Stimulated activated CD4-positive, alpha-beta T cell treated with anti-CD3 and anti-CD28 coated beads, Interleukin-4, amount 100 ng/mL, for 1 hour (primary cell): ENCODE measurements around the gene KYAT1.
A peak's percentile ranks its signal among the peaks of the same experiment; 100 is the strongest.

Experiments used
- DNase-seq: peaks from one replicate; pipeline ENCODE4 v3.0.0-alpha.2; 2020

Gene KYAT1

GRCh38 chr9:128835246-128836210, 46.2 kb downstream of the KYAT1 start:
- no peak for DNase-seq

DNA sequence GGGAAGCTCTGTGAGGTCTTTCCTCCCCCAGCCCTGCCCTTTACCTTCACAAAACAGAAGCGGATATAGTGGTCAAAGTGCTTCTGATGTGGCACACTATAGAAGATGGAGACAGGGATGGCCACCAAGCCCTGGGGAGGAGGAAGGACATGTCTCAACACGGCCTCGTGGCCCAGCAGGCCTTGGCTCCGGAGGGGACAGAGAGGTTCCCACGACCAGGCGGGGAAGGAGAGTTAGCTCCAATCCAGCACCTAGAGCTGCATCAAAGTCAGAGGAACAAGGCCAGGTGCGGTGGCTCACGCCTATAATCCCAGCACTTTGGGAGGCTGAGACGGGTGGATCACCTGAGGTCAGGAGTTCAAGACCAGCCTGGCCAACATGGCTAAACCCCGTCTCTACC, 48.1 kb downstream of the KYAT1 start:
- no peak for DNase-seq

GRCh38 chr9:128829477-128830251, 52.1 kb downstream of the KYAT1 start, which contains the start of gene SPOUT1:
TSS of gene SPOUT1 (minus strand) at chr9:128829794. CDS start at chr9:128829780, 14 bp downstream.
- peak; percentile 93 for DNase-seq

DNA sequence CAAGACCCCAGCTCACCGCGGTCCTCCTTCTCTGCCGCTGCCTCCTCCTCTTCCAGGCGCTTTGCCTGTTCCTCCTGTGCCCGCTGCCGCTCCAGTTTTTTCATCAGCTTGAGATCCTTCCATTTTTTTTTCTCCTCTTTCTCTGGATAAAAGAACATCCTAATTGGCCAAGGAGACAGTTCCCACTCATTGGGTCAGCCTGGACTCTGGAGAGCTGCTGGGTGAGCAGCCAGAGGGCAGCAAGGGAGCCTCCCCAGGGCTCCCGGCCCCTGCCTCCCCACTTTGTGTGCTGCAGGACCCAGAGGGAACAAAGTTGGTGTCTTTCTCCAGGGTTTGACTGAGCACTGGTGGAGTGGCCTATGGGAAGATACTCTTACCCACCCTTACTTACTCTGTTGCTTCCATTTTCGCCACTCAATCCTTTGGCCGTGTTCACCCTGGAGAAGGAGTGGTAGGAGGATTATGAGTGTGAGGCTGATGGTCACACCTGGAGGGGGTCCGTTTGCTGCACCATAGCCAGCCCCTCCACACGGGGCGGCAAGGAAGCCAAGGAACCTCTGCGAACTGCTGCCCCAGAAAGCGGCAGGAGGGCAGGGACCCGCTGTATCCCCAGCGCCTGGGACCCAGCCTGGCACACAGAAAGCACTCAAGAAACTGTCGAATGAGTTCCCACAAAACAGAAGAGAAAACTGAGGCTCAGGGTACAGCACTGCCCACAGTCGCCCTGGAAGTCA, 52.9 kb downstream of the KYAT1 start:
- DNase-seq = no peak

- no peak for DNase-seq
These were observed 53.5 kb downstream of the KYAT1 start for GRCh38 chr9:128828267-128828666.

- no peak for DNase-seq
These were observed 55.6 kb downstream of the KYAT1 start for GRCh38 chr9:128825923-128826700.

DNA sequence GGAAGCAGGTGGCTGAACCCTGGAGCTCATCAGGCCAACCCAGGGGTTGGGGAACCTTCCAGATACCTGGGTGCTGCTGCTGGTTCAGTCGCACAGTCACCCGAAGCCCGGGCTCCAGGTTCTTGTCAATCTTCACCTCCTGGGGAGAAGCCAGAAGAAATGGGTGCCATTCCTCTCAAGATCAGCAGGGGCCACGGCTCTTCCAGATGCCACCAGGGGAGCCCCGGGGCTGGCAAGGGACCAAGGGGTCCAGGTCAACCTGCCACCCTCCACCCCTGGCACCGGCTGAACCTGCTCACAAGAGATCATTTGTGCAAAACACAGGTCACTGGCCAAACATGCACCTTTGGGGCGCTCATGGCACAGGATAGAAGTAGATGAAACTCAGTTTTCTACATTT, 56.8 kb downstream of the KYAT1 start:
- no peak for DNase-seq

- no peak for DNase-seq
These were observed 57.8 kb downstream of the KYAT1 start for GRCh38 chr9:128823903-128824406.

DNA sequence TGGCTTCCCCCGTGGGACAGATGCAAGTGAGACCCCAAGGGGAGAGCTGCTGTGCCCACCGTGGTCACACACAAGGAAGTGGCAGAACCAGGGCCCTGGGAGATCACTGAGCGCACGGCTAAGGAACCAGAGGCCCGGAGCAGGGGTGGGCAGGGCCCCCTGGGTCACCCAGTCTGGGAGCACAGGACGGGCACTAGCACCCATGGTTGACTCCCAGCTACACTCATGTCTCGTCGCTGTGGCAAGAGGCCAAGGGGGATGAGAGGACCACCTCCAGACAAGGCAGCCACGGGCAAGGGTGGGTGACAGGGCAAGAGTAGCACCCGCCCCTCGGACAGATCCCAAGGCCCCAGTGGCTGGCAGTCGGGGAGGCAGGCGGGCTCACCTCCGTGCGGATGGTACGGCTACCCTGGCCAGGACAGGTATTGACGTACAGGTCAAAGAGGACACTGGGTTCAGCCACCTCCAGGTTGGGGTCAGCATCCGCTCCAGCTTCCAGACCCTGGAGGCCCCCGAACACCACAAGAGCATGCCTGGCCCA, 58.3 kb downstream of the KYAT1 start:
- DNase-seq = no peak

DNA sequence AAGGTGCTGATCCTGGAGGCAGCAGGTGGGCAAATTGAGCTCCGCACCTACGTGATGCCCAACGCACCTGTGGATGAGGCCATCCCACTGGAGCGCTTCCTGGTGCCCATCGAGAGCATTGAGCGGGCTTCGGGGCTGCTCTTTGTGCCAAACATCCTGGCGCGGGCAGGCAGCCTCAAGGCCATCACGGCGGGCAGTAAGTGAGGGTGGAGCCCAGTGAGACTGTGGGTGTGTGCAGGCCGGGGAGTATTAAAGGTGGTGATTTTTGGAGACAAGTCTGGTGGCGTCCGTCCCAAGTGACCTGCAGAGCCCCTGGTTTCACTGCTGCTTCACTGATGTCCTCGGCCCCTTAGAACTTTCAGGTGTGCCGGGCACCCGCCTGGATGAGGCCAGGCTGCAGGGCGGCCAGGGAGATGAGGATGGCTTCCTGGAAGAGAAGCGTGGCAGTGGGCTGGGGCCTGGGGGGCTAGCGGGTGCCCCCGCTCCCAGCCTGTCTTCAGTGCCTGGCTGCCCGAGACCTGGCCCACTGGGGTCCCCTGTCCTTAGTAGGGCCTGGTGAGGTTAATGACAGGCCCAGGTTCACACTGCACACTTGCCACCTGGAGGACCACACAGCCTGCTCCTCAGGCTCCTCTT, 59.2 kb downstream of the KYAT1 start:
- no peak for DNase-seq

DNA sequence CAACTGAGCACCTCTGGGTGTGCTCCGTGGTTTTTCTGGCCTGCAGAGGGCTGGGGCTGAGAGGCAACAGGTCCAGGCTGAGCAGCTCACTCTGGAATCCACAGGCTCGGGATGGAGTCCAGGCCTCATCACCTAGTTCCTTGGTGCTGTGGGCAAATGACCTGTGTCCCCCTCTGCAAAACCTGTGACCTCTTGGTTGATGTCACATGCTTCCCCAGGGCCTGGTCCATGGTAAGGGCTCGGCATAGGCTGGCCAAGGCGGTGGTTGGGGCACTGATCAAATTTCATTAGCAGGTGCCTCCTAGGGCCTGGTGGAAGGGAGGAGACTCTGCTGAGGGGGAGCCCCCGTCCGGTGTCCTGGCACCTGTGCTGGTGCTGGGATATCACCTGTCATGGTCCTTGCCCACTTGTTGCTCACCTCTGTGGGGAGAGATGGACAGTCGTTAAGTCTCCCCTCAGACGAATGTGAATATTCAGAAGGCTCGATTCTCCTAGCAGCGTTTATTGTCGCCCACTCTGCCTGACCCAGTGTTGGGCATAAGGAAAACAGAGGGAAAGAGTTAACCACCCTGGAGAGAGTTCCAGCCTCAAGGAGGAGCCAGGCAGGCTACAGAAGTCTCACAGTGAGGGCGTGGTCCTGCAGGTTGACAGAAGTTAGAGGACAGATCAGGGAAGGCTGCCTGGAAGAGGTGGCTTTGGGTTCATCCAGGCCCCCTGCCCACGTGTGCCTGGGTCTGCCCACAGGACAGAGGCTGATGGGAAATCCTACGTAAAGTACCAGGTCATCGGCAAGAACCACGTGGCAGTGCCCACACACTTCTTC, 60.0 kb downstream of the KYAT1 start:
- DNase-seq = no peak

GRCh38 chr9:128820665-128821583, 60.8 kb downstream of the KYAT1 start:
- DNase-seq = no peak

DNA sequence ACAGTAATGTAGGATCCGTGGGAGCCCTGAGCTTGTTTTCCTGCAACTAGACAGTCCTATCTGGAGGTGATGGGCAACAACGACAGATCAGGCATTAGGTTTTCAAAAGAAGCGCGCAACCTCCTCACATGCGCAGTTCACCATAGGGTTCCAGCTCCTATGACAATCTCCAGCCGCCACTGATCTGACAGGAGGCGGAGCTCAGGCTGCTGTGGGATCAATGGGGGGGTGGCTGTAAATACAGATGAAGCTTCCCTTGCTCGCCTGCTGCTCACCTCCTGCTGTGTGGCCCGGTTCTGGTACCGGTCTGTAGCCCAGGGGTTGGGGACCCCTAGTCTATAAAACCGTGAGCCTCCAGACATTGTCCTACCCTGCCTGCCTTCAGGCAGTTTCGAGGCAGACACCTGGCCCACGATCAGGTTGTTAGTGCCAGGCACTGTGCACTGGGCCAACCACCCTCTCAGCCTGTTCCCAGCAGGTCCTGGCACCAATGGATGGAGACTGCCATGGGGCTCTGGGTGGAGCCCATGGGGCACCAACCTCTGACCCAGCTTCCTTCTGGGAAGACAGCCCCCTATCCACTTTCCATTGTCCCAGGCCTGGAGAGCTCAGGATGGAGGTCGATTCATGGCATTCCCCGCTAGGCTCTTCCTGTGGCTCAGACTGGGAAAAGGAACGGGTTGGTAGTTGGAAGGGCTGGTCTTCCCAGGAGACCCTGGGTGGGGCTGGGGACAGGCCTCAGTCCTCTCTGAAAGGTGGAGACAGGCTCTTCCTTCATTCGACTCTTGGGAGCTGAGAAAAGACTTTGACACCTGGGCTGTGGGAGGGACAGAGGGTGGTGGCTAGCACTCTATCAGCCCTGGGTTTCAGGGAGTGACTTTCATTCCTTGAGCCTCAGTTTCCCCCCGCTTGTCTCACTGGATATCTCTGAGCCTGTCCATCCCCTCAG, 61.8 kb downstream of the KYAT1 start:
- DNase-seq = no peak

DNA sequence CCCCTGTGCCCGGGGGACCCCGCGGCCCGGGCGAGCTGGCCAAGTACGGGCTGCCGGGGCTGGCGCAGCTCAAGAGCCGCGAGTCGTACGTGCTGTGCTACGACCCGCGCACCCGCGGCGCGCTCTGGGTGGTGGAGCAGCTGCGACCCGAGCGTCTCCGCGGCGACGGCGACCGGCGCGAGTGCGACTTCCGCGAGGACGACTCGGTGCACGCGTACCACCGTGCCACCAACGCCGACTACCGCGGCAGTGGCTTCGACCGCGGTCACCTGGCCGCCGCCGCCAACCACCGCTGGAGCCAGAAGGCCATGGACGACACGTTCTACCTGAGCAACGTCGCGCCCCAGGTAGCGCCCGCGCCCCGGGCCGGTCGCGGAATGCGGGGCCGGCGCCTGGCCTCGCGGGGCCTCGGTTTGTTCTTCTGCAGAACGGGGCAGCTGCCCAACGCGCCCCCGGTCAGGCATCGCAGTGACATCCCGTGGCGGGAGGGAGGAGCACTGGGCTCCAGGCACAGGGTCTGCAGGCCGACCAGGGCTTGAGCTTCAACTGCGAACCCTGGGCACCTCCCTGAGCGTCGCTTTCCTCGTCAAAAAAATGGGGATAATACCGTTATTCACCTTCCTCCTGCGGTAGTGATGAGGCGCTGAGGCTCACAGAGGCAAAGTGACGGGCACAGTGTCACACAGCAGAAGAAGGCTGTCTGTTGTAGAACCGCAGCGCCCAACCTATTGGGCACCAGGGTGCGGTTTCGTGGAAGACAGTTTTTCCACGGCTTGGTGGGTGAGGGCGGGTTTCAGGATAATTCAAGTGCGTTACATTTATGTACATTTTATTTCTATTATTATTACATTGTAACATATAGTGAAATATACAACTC, 62.7 kb downstream of the KYAT1 start:
- peak; percentile 52 for DNase-seq

DNA sequence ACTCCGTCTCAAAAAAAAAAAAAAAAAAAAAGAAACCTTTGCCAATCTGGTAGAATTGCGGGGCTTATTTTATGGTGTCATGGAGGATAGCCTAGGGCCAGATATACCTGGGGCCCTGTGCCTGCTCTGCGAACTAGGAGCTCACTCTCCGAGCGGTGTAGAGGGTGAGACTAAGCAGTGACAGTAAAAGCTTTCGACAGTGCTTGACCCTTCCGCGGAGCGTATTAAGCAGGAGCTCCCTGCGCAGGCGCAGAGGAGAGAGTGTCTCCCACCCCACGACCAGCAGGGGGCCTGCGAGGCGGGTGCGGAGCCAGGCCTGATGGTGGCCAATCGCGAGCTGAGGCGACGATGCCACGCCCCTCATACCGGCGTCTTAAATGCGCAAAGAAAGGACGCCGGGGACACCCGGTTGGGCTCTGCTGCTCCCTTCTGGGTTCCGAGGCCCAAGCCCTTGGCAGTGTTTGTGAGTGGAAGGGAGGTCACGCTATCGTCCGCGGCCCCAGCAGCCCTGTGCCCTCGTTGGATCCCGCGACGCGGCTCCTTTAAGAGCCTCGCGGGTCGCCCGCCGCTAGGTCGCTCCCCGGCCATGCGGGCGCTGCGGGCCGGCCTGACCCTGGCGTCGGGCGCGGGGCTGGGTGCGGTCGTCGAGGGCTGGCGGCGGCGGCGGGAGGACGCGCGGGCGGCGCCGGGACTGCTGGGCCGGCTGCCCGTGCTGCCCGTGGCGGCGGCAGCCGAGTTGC, 63.5 kb downstream of the KYAT1 start, which contains the start of gene ENDOG:
Gene ENDOG (plus strand): TSS at position 402 of the 740 bp plus-strand sequence. CDS start 185 bp downstream, at position 587.
- peak; percentile 97 for DNase-seq

GRCh38 chr9:128810873-128811272, 70.9 kb downstream of the KYAT1 start:
- no peak for DNase-seq
